HFF-Myc (cell line): ENCODE results near the gene F13B.
"Not testable (repeated sequence)": the region's sequence is repeated elsewhere in the genome, so short reads cannot be mapped to it uniquely, and the experiment has no call there.

Experiments used
- DNase-seq: peaks from one replicate; pipeline ENCODE4 v3.0.0-alpha.2; 2011; ENCODE audit warnings: low read depth; ENCODE audit errors: extremely low read depth
- H3K4me3 ChIP-seq: replicated peaks from 2 replicates; pipeline ENCODE4 v1.5.1; 2011; ENCODE audit warnings: low read depth, mild to moderate bottlenecking, control low read depth, low read length
- TF ChIP-seq, protein P1 (sequence below): IDR thresholded peaks from 2 replicates; pipeline ENCODE4 v1.5.1; 2012; ENCODE audit warnings: mild to moderate bottlenecking, low read depth, low read length, control low read depth; ENCODE audit errors: missing control alignments

F13B gene

DNA sequence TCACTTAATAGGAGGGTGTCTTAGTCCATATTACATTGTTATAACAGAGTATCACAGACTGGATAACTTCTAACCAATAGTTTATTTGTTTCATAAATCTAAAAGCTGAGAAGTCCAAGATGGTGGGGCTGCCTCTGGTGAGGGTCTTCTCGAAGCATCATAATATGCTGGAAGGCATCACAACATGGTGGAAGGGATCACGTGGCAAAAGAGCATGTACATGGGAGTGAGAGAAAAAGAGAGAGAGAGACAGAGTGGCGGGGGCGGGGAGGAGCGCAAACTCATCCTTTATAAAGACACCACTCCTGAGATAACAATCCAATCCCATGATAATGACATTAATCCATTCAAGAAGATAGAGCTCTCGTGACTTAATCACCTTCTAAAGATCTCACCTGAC is 58.2 kb downstream of the F13B start:
- no peak overlapping the region for H3K4me3 ChIP-seq
- DNase-seq: no peak
- TF ChIP-seq, protein P1, sequence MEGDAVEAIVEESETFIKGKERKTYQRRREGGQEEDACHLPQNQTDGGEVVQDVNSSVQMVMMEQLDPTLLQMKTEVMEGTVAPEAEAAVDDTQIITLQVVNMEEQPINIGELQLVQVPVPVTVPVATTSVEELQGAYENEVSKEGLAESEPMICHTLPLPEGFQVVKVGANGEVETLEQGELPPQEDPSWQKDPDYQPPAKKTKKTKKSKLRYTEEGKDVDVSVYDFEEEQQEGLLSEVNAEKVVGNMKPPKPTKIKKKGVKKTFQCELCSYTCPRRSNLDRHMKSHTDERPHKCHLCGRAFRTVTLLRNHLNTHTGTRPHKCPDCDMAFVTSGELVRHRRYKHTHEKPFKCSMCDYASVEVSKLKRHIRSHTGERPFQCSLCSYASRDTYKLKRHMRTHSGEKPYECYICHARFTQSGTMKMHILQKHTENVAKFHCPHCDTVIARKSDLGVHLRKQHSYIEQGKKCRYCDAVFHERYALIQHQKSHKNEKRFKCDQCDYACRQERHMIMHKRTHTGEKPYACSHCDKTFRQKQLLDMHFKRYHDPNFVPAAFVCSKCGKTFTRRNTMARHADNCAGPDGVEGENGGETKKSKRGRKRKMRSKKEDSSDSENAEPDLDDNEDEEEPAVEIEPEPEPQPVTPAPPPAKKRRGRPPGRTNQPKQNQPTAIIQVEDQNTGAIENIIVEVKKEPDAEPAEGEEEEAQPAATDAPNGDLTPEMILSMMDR: no peak

DNA sequence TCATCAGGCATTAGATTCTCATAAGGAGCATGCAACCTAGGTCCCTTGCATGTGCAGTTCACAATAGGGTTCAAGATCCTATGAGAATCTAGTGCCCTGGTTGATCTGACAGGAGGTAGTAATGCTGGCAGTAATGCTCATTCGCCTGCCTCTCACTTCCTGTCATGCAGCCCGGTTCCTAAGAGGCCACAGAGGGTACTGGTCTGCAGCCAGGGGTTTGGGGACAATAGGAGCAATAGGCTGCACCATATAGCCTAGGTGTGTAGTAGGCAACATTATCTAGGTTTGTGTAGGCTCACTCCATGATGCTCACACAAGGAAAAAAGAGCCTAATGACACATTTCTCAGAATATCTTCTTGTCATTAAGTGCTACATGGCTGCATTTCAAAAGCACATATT is 63.9 kb downstream of the F13B start:
- DNase-seq: no peak
- TF ChIP-seq, protein P1: no peak
- no peak overlapping the region for H3K4me3 ChIP-seq

DNA sequence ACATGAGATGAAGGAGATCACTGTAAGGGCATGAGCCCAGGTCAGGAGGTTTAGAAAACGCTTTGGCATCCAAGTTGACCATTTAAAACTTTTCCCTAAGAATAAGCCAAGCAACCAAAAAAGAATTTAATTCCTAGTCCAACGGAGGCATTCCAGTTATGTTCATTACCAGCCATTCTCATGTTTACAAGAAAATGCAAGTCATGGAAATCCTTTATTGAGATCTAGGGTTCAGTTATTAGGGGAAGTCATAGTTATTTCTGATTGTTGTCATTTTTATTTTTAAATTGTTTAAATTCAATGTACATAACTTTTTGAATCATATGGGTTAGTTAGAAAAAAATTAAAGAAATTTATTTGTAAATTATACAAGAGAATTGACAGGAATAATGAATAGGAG is 65.2 kb downstream of the F13B start:
- no peak for DNase-seq
- TF ChIP-seq, protein P1: no peak
- H3K4me3 ChIP-seq: no peak overlapping the region

DNA sequence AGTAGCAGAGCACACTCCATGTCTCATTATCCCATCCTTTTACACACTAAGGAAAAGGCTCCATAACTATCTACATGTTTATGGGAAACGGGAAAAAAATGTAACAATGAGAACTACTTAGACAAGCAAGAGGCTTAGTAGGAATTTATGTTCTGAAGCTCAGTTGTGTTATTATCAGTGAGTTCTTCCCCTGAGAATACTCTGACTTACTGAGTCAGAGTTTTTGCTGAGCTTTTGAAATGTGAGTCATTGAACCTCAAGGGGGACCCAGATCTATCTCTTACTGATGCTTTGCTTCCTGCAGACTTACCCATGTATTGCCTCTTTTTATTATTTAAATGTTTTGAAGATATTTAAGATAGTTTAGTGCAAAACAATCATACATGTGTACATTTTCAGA is 69.6 kb downstream of the F13B start:
- H3K4me3 ChIP-seq: no peak overlapping the region
- DNase-seq: no peak
- TF ChIP-seq, protein P1: no peak

DNA sequence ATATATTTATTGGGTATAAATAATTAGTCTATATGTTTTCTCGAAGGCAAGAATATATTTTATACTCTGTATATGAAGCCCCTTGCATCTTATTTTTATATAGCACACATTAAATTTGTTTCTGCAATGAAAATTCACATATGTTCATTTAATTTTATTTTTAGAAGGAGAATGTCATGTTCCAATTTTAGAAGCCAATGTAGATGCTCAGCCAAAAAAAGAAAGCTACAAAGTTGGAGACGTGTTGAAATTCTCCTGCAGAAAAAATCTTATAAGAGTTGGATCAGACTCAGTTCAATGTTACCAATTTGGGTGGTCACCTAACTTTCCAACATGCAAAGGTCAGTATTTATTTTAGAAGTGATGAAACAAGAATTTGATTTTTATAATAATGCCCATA is 73.1 kb downstream of the F13B start:
- no peak for DNase-seq
- TF ChIP-seq, protein P1: no peak
- H3K4me3 ChIP-seq: no peak overlapping the region

DNA sequence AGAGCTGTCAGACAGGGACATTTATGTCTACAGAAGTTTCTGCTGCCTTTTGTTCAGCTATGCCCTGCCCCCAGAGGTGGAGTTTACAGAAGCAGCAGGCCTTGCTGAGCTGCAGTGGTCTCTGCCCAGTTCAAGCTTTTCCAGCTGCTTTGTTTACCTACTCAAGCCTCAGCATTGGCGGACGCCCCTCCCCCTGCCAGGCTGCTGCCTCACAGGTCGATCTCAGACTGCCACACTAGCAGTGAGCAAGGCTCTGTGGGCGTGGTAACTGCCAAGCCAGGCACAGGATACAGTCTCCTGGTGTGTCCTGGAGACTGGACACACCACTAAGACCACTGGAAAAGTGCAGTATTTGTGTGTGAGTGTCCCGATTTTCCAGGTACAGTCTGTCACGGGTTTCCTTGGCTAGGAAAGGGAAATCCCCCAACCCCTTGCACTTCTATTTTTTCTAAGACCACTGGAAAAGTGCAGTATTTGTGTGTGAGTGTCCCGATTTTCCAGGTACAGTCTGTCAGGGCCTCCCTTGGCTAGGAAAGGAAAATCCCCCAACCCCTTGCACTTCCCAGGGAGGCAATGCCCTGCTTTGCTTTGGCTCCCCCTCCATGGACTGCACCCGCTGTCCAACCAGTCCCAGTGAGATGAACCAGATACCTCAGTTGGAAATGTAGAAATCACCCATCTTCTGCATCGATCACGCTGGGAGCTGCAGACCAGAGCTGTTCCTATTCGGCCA is 75.0 kb downstream of the F13B start:
- not testable (repeated sequence) for DNase-seq, H3K4me3 ChIP-seq
